22Rv1 (cell line): ENCODE measurements around the gene IL6R.
A peak's percentile ranks its signal among the peaks of the same experiment; 100 is the strongest.

Source experiments
- H3K27ac ChIP-seq: fragments of 450-650 bp; 2 replicates; pipeline ENCODE4 v1.5.1; 2017
- ZFX ChIP-seq: fragments of 450-650 bp; IDR thresholded peaks from 2 replicates; pipeline ENCODE4 v1.6.1; 2017; ENCODE audit warnings: antibody characterized with exemption, borderline replicate concordance
- TF ChIP-seq, protein P1 (sequence below): fragments of 450-650 bp; IDR thresholded peaks from 2 replicates; pipeline ENCODE4 v1.5.1; 2017; ENCODE audit warnings: mild to moderate bottlenecking

The IL6R gene

DNA sequence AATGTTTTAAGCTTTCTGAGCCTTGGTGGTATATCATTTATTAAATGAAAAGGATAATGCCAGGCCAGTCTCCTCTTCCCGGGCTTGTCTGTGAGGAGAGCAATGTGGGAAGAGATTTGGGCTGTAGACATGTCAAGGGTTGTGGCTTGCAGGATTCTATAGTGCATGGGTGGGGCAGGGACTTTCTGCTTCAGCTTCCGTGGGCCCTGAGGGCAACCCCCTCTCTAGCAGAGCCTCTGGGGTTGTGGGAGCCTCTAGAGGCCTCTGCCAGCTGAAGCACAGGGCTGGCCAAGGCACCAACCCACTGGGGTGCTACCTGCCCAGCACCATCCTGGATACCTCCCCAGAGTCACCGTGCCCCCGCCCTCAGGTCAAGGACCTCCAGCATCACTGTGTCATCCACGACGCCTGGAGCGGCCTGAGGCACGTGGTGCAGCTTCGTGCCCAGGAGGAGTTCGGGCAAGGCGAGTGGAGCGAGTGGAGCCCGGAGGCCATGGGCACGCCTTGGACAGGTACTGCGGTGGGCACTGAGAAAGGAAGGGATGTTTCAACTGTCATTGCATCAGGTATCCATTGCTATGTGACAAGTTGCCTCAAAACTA, 30.6 kb downstream of the IL6R start:
- TF ChIP-seq, protein P1, sequence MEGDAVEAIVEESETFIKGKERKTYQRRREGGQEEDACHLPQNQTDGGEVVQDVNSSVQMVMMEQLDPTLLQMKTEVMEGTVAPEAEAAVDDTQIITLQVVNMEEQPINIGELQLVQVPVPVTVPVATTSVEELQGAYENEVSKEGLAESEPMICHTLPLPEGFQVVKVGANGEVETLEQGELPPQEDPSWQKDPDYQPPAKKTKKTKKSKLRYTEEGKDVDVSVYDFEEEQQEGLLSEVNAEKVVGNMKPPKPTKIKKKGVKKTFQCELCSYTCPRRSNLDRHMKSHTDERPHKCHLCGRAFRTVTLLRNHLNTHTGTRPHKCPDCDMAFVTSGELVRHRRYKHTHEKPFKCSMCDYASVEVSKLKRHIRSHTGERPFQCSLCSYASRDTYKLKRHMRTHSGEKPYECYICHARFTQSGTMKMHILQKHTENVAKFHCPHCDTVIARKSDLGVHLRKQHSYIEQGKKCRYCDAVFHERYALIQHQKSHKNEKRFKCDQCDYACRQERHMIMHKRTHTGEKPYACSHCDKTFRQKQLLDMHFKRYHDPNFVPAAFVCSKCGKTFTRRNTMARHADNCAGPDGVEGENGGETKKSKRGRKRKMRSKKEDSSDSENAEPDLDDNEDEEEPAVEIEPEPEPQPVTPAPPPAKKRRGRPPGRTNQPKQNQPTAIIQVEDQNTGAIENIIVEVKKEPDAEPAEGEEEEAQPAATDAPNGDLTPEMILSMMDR: no peak
- no peak for TF ChIP-seq ZFX

DNA sequence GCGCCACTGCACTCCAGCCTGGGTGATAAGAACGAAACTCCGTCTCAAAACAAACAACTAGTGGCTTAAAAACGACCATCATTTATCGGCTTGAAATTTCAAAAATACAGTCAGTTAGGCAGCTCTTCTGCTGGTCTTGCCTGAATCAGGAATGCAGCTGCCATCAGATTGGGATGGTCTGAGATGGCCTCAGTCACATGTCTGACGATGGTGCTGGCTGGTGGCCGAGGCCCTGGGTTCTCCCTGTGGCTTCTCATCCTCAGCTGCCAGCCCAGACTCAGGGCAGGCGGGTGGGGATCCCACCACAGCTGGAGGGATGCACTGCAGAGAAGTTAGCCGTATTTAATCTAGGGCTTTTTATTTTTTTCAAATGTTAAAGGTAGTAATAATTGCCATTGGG, 31.3 kb downstream of the IL6R start:
- H3K27ac ChIP-seq: no peak overlapping the region
- no peak for TF ChIP-seq ZFX
- TF ChIP-seq, protein P1: no peak

More for the DNA sequence above, 30.6 kb downstream of the IL6R start:
- H3K27ac ChIP-seq: no peak overlapping the region

DNA sequence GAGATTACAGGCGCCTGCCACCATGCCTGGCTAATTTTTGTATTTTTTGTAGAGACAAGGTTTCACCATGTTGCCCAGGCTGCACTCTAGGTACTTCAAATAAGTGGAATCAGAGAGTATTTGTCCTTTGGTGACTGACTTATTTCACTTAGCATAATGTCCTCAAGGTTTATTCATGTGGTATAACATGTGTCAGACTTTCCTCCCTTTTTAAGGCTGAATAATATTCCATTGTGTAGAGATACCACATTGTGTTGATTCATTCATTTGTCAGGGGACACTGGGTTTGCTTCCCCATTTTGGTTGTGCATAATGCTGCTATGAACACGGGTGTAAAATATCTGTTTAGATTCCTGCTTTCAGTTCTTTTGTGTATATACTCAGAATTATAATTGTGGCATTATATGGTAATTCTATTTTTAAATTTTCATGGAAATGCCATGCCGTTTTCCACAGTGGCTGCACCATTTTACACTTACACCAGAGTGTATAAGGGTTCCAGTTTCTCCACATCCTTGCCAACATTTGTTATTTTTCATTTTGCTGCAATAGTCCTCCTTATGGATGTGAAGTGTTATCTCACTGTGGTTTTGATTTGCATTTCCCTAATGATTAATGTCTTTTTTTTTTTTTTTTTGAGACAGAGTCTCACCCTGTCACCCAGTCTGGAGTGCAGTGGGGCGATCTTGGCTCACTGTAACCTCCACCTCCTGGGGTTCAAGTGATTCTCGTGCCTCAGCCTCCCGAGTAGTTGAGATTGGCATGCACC, 35.1 kb downstream of the IL6R start:
- TF ChIP-seq, protein P1: no peak
- TF ChIP-seq ZFX: no peak
- no peak overlapping the region for H3K27ac ChIP-seq

DNA sequence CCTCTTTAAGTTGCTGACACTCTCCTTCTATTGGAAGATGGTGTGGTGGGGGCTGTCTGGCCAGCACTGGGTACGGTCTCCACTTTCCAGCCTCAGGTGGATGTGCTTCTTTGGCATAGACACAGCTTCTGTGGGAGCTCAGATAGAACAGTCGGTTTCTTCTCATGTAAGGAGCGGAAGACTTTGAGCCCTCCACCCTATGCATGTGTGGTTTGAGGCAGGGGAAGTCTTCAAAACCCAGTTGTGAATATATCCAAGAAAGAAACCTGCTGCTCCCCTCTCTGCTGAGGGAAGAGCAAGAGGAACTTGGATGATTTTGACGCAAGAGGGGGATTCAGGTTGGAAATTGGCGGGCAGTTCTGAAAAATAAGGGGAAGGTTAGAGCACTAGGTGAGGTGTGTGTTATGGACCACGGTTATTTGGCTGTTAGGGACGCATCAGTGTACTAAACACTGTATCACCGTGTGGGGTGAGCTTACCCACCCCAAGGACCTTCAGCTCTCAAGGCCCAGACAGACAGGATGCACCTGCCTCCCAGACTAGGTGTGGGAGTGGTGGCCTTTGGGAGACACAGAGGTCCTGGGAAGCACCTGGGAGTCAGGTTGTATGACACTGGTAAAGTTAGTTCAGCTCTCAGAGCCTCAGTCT, 36.2 kb downstream of the IL6R start:
- TF ChIP-seq, protein P1: no peak
- no peak for TF ChIP-seq ZFX
- no peak overlapping the region for H3K27ac ChIP-seq

DNA sequence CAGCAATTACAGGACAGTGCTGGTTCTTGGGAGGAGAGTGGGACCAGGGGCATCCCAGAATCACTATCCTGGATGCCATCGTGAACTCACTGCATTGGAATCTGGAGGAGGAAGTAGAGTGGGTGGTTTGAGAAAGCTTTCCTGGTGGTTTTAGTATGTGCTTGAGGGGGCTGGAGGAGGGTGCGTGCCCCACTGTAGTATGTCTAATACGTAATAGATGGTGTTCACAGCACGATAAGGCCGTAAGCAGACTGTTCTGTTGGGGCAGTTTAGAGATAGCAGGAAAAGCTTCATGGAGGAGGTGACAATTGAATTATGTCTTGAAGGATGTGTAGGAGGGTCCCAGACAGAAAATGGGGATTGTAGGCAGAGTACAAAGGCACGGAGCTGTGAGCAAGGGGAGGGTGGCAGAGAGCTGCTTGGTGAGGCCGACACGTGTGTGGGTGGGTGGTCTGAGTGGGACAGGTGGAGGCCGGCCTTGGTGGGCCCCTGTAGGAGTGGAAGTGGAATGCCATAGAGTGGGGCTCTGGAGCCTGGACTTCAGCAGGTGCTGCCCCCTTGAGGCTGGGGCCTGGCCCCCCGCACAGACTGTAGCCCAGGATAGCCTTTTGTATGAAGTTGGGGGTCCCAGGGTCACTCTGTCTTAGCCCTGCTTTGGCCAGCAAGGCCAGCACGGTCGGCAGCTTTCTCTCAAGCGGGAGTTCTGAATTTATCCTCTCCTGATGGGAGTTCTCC, 37.0 kb downstream of the IL6R start:
- TF ChIP-seq ZFX: no peak
- TF ChIP-seq, protein P1: peak; percentile 68
- H3K27ac ChIP-seq: no peak overlapping the region

DNA sequence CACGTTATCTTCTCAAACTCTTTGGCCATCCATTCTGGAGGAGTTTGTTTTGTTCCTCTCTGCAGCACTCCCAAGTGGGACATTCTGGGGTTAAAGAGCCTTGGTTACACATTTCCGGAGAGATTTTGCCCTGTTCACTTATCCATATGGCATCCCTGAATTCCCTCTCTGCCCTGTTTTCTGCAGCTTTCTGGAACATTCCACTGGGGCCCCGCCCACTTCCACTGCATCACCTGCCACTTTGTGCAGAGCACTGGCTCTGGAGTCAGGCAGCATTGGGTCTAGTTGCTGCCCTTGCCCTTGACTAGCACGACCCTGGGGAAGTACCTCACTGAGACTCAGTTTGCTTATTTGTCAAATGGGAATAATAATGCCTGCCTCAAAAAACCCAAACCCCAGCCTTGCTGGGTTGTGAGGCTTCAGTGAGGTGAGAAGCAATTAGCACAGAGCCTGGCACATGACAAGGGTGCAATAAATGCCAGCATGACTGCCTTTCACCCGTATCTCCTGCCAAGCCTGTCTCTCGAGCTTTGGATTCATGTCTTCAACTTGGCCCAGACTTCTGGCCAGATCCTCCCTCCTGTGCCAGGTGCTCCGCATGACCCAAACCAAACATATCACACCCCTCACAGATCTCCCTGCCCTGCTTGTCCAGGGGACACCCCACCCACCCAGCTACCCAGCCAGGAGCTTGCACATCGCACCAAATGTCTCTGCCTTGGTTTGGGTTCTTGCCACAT, 38.3 kb downstream of the IL6R start:
- no peak for TF ChIP-seq ZFX
- TF ChIP-seq, protein P1: no peak
- H3K27ac ChIP-seq: no peak overlapping the region
